HEK293 (cell line): Measurements from ENCODE around the gene DOK6.

Experiments
- CTCF ChIA-PET: fragments of 350-600 bp; formaldehyde crosslinking; extraction: SDS; loops from one replicate; lab custom pipeline; 2021; ENCODE audit warnings: antibody characterized with exemption; lab: Yijun Ruan, JAX
- POLR2A ChIA-PET: fragments of 300-600 bp; formaldehyde crosslinking; extraction: SDS; loops from one replicate; lab custom pipeline; 2020; ENCODE audit warnings: antibody characterized with exemption, inconsistent platforms; lab: Yijun Ruan, JAX
- H3K27ac ChIP-seq: fragments of 200-500 bp; sonication (Bioruptor generic); 2 replicates; pipeline ENCODE4 v1.5.1; 2014; ENCODE audit warnings: low read depth, low read length, control low read depth, inconsistent platforms; ENCODE audit errors: extremely low read depth
- H3K36me3 ChIP-seq, 2 experiments: fragments of 200-500 bp in 1 of 2; sonication (Bioruptor generic) in 1 of 2; 1 replicate in 1 of 2; 2 replicates in 1 of 2; pipeline ENCODE4 v1.5.1; 2014 to 2017; ENCODE audit warnings: inconsistent platforms in 2 of 2, low read length in 2 of 2; ENCODE audit not compliant: control insufficient read depth in 2 of 2, insufficient read depth in 1 of 2
- H3K4me1 ChIP-seq: fragments of 200-500 bp; sonication (Bioruptor generic); 2 replicates; pipeline ENCODE4 v1.5.1; 2014; ENCODE audit warnings: mild to moderate bottlenecking, low read length, inconsistent platforms; ENCODE audit not compliant: control insufficient read depth, insufficient read depth
- H3K4me3 ChIP-seq: 2 replicates; pipeline ENCODE4 v1.5.1; 2011; ENCODE audit warnings: low read depth, mild to moderate bottlenecking, control low read depth, low read length, moderate library complexity
- H3K9me3 ChIP-seq: fragments of 200-500 bp; sonication (Bioruptor generic); 2 replicates; pipeline ENCODE4 v1.5.1; 2014; ENCODE audit warnings: low read depth, low read length, inconsistent platforms; ENCODE audit not compliant: control insufficient read depth, insufficient read depth
- EGR2 ChIP-seq: fragments of 450-650 bp; formaldehyde crosslinking; IDR thresholded peaks from 2 replicates; pipeline ENCODE4 v1.5.1; 2016; ENCODE audit warnings: low read depth, missing biosample characterization, missing genetic modification characterization
- PATZ1 ChIP-seq: fragments of 450-650 bp; formaldehyde crosslinking; IDR thresholded peaks from 2 replicates; pipeline ENCODE4 v1.5.1; 2016; ENCODE audit warnings: missing biosample characterization, missing genetic modification characterization
- PRDM10 ChIP-seq: fragments of 450-650 bp; formaldehyde crosslinking; IDR thresholded peaks from 2 replicates; pipeline ENCODE4 v1.5.1; 2016; ENCODE audit warnings: missing biosample characterization, missing genetic modification characterization
- WT1 ChIP-seq: fragments of 450-650 bp; formaldehyde crosslinking; IDR thresholded peaks from 2 replicates; pipeline ENCODE4 v1.5.1; 2016; ENCODE audit warnings: missing biosample characterization, missing genetic modification characterization
- ZNF132 ChIP-seq: fragments of 450-650 bp; formaldehyde crosslinking; IDR thresholded peaks from 2 replicates; pipeline ENCODE4 v1.5.1; 2017; ENCODE audit warnings: missing biosample characterization, missing genetic modification characterization, borderline replicate concordance
- ZNF146 ChIP-seq: fragments of 450-650 bp; formaldehyde crosslinking; IDR thresholded peaks from 2 replicates; pipeline ENCODE4 v1.5.1; 2016; ENCODE audit warnings: missing biosample characterization, missing genetic modification characterization
- ZNF169 ChIP-seq: fragments of 450-650 bp; formaldehyde crosslinking; IDR thresholded peaks from 2 replicates; pipeline ENCODE4 v1.5.1; 2016; ENCODE audit warnings: missing biosample characterization, missing genetic modification characterization
- ZNF18 ChIP-seq: fragments of 450-650 bp; formaldehyde crosslinking; IDR thresholded peaks from 2 replicates; pipeline ENCODE4 v1.5.1; 2016; ENCODE audit warnings: missing biosample characterization, missing genetic modification characterization
- ZNF2 ChIP-seq: fragments of 450-650 bp; formaldehyde crosslinking; IDR thresholded peaks from 2 replicates; pipeline ENCODE4 v1.5.1; 2016; ENCODE audit warnings: missing biosample characterization, missing genetic modification characterization
- ZNF23 ChIP-seq: fragments of 450-650 bp; formaldehyde crosslinking; IDR thresholded peaks from 2 replicates; pipeline ENCODE4 v1.5.1; 2016; ENCODE audit warnings: missing biosample characterization, missing genetic modification characterization, borderline replicate concordance
- ZNF24 ChIP-seq: fragments of 450-650 bp; formaldehyde crosslinking; IDR thresholded peaks from 2 replicates; pipeline ENCODE4 v1.5.1; 2016; ENCODE audit warnings: missing biosample characterization, missing genetic modification characterization
- ZNF302 ChIP-seq: fragments of 450-650 bp; formaldehyde crosslinking; IDR thresholded peaks from 2 replicates; pipeline ENCODE4 v1.5.1; 2016; ENCODE audit warnings: missing biosample characterization, missing genetic modification characterization, low read depth
- ZNF37A ChIP-seq: fragments of 450-650 bp; IDR thresholded peaks from 2 replicates; pipeline ENCODE4 v1.5.1; 2018; ENCODE audit warnings: missing biosample characterization, missing genetic modification characterization
- ZNF391 ChIP-seq: fragments of 450-650 bp; formaldehyde crosslinking; IDR thresholded peaks from 2 replicates; pipeline ENCODE4 v1.5.1; 2016; ENCODE audit warnings: low read depth, missing biosample characterization, missing genetic modification characterization, borderline replicate concordance
- ZNF548 ChIP-seq: fragments of 450-650 bp; formaldehyde crosslinking; IDR thresholded peaks from 2 replicates; pipeline ENCODE4 v1.5.1; 2016; ENCODE audit warnings: missing biosample characterization, missing genetic modification characterization
- ZNF549 ChIP-seq: fragments of 450-650 bp; IDR thresholded peaks from 2 replicates; pipeline ENCODE4 v1.5.1; 2018; ENCODE audit warnings: missing biosample characterization, missing genetic modification characterization, mild to moderate bottlenecking, inconsistent platforms, moderate library complexity
- ZNF560 ChIP-seq: fragments of 450-650 bp; formaldehyde crosslinking; IDR thresholded peaks from 2 replicates; pipeline ENCODE4 v1.5.1; 2017; ENCODE audit warnings: missing biosample characterization, missing genetic modification characterization, borderline replicate concordance
- ZNF645 ChIP-seq: fragments of 450-650 bp; formaldehyde crosslinking; IDR thresholded peaks from 2 replicates; pipeline ENCODE4; 2016; ENCODE audit warnings: missing biosample characterization, missing genetic modification characterization
- ZNF830 ChIP-seq: fragments of 450-650 bp; IDR thresholded peaks from 2 replicates; pipeline ENCODE4 v1.5.0; 2018; ENCODE audit warnings: missing biosample characterization, missing genetic modification characterization, low read depth, mild to moderate bottlenecking, moderate library complexity
- ZNF837 ChIP-seq: fragments of 450-650 bp; formaldehyde crosslinking; IDR thresholded peaks from 2 replicates; pipeline ENCODE4 v1.5.1; 2016; ENCODE audit warnings: missing biosample characterization, missing genetic modification characterization
- TF ChIP-seq, protein P1 (sequence below): fragments of 450-650 bp; formaldehyde crosslinking; IDR thresholded peaks from 2 replicates; pipeline ENCODE4 v1.5.1; 2016; ENCODE audit warnings: missing biosample characterization, missing genetic modification characterization, borderline replicate concordance

DOK6 gene

DNA sequence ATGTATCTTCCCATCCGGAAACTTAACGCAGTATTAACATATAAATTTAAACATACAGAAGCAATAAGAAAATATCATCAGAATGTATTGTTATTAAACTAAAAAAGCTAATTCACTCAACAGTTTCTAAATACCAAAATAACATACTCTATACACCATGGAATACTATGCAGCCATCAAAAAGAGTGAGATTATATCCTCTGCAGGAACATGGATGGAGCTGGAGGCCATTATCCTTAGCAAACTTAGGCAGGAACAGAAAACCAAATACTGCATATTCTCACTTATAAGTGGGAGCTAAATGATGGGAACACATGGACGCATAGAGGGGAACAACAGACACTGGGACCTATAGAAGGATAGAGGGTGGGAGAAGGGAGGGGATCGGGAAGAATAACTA lies 419.9 kb downstream of the DOK6 start:
- TF ChIP-seq ZNF549 (no peak), ZNF146 (0 out of 2 replicates have a peak, but pooled peaks have one; percentile 42), ZNF302 (tag by site-specific recombination) (no peak), ZNF37A (tag by site-specific recombination) (no peak), ZNF18 (tag by site-specific recombination) (no peak), ZNF24 (tag by site-specific recombination) (no peak), ZNF23 (tag by site-specific recombination) (no peak), ZNF560 (no peak)
- no peaks in the 10 kb centered on the region for H3K36me3 ChIP-seq
- CTCF ChIA-PET = no interaction called here

DNA sequence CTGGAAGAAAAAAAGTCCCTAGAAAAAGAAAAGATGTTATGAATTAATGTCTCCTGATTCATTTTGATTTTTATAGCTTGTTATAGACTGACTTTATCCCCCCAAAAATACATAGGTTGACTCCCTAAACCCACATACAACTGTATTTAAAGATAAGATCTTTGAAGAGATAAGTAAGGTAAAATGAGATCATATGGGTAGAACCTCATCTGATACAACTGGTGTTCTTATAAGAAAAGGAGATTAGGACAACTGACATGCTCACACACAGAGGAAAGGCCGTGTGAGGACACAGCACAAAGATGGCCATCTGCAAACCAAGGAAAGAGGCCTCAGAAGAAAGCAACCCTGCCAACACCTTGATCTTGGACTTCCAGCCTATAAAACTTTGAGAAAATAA lies 429.5 kb downstream of the DOK6 start:
- Histone ChIP-seq H3K9me3 (no peaks in the 10 kb centered on the region), H3K27ac (no peak overlapping the region), H3K4me1 (no peaks in the 10 kb centered on the region), H3K4me3 (no peak overlapping the region), H3K36me3 (no peaks in the 10 kb centered on the region)
- CTCF ChIA-PET = interaction anchor here (1.5 kb wide), 1 partner anchor 16 kb away, joined by 3 read pairs; no protein-coding TSS in a partner anchor
- TF ChIP-seq PRDM10 (no peak), ZNF132 (tag by site-specific recombination) (no peak), PATZ1 (tag by site-specific recombination) (no peak), ZNF837 (no peak), WT1 (tag by site-specific recombination) (no peak), EGR2 (no peak), ZNF169 (tag by site-specific recombination) (no peak), ZNF2 (tag by site-specific recombination) (no peak), ZNF548 (tag by site-specific recombination) (no peak), ZNF830 (tag by site-specific recombination) (no peak), ZNF391 (no peak), ZNF645 (tag by site-specific recombination) (no peak)
- TF ChIP-seq, protein P1, sequence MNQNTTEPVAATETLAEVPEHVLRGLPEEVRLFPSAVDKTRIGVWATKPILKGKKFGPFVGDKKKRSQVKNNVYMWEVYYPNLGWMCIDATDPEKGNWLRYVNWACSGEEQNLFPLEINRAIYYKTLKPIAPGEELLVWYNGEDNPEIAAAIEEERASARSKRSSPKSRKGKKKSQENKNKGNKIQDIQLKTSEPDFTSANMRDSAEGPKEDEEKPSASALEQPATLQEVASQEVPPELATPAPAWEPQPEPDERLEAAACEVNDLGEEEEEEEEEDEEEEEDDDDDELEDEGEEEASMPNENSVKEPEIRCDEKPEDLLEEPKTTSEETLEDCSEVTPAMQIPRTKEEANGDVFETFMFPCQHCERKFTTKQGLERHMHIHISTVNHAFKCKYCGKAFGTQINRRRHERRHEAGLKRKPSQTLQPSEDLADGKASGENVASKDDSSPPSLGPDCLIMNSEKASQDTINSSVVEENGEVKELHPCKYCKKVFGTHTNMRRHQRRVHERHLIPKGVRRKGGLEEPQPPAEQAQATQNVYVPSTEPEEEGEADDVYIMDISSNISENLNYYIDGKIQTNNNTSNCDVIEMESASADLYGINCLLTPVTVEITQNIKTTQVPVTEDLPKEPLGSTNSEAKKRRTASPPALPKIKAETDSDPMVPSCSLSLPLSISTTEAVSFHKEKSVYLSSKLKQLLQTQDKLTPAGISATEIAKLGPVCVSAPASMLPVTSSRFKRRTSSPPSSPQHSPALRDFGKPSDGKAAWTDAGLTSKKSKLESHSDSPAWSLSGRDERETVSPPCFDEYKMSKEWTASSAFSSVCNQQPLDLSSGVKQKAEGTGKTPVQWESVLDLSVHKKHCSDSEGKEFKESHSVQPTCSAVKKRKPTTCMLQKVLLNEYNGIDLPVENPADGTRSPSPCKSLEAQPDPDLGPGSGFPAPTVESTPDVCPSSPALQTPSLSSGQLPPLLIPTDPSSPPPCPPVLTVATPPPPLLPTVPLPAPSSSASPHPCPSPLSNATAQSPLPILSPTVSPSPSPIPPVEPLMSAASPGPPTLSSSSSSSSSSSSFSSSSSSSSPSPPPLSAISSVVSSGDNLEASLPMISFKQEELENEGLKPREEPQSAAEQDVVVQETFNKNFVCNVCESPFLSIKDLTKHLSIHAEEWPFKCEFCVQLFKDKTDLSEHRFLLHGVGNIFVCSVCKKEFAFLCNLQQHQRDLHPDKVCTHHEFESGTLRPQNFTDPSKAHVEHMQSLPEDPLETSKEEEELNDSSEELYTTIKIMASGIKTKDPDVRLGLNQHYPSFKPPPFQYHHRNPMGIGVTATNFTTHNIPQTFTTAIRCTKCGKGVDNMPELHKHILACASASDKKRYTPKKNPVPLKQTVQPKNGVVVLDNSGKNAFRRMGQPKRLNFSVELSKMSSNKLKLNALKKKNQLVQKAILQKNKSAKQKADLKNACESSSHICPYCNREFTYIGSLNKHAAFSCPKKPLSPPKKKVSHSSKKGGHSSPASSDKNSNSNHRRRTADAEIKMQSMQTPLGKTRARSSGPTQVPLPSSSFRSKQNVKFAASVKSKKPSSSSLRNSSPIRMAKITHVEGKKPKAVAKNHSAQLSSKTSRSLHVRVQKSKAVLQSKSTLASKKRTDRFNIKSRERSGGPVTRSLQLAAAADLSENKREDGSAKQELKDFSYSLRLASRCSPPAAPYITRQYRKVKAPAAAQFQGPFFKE (tag by site-specific recombination) = no peak
- POLR2A ChIA-PET = no interaction called here

More for the DNA sequence above, 419.9 kb downstream of the DOK6 start:
- H3K4me1 ChIP-seq = no peaks in the 10 kb centered on the region
- no peaks in the 10 kb centered on the region for H3K9me3 ChIP-seq
- no peak overlapping the region for H3K4me3 ChIP-seq
- POLR2A ChIA-PET = no interaction called here
- H3K27ac ChIP-seq = no peak overlapping the region
